ENCODE data around the gene NKAIN2.
"Not testable (repeated sequence)": the region's sequence is repeated elsewhere in the genome, so short reads cannot be mapped to it uniquely, and the experiment has no call there.

The NKAIN2 gene

GRCh38 chr6:123972600-123973294, 169.1 kb downstream of the NKAIN2 start:
- no peak for DNase-seq

- no peak for DNase-seq
Measured at GRCh38 chr6:123980311-123980710, 176.6 kb downstream of the NKAIN2 start.

GRCh38 chr6:123986938-123987337, 183.3 kb downstream of the NKAIN2 start:
- DNase-seq, result no peak

GRCh38 chr6:123989918-123990317, 186.3 kb downstream of the NKAIN2 start:
- not testable (repeated sequence) for DNase-seq

GRCh38 chr6:123990376-123990775, 186.7 kb downstream of the NKAIN2 start:
- no peak for DNase-seq

- no peak for DNase-seq
Measured at GRCh38 chr6:123994168-123994567, 190.5 kb downstream of the NKAIN2 start.

GRCh38 chr6:123994891-123995635, 191.4 kb downstream of the NKAIN2 start:
- no peak for DNase-seq

GRCh38 chr6:123997223-123997622, 193.6 kb downstream of the NKAIN2 start:
- no peak for DNase-seq

- no peak for DNase-seq
Measured at GRCh38 chr6:124002377-124003081, 198.9 kb downstream of the NKAIN2 start.

- no peak for DNase-seq
Measured at GRCh38 chr6:124007266-124007665, 203.6 kb downstream of the NKAIN2 start.

- DNase-seq, result no peak
Measured at GRCh38 chr6:124008000-124008987, 204.6 kb downstream of the NKAIN2 start.

GRCh38 chr6:124008988-124009765, 205.5 kb downstream of the NKAIN2 start:
- no peak for DNase-seq

GRCh38 chr6:124010574-124010973, 206.9 kb downstream of the NKAIN2 start:
- no peak for DNase-seq

- DNase-seq, result no peak
Measured at GRCh38 chr6:124011180-124011579, 207.5 kb downstream of the NKAIN2 start.

GRCh38 chr6:124022051-124022450, 218.4 kb downstream of the NKAIN2 start:
- not testable (repeated sequence) for DNase-seq

- DNase-seq, result no peak
Measured at GRCh38 chr6:124022641-124023040, 219.0 kb downstream of the NKAIN2 start.

GRCh38 chr6:124026694-124027093, 223.0 kb downstream of the NKAIN2 start:
- no peak for DNase-seq

- DNase-seq, result no peak
Measured at GRCh38 chr6:124027392-124027791, 223.7 kb downstream of the NKAIN2 start.

GRCh38 chr6:124028117-124028516, 224.5 kb downstream of the NKAIN2 start:
- DNase-seq, result no peak

GRCh38 chr6:124029567-124029966, 225.9 kb downstream of the NKAIN2 start:
- DNase-seq, result no peak

- no peak for DNase-seq
Measured at GRCh38 chr6:124033501-124033900, 229.8 kb downstream of the NKAIN2 start.

GRCh38 chr6:124036384-124036783, 232.7 kb downstream of the NKAIN2 start:
- DNase-seq, result no peak

Measured in stimulated activated CD4-positive, alpha-beta T cell treated with anti-CD3 and anti-CD28 coated beads, Interleukin-4, amount 100 ng/mL, for 1 hour (primary cell).